Activated naive CD8-positive, alpha-beta T cell treated with anti-CD3 and anti-CD28 coated beads, Interleukin-2, amount 10 ng/mL, durations not matched to agents 7 days and 5 days (primary cell): Measurements from ENCODE around the gene TNFRSF25. TPM values are rescaled to one million over a fixed set of nuclear protein-coding genes. Genes with fewer than 3 reads are reported as not detected.

Source experiments
- ATAC-seq: fragments of 150-1000 bp; cut with Tn5 transposase; one replicate; pipeline ENCODE4 v1.10.0; 2021; ENCODE audit warnings: low read depth, moderate library complexity
- POLR2A ChIA-PET: fragments of 350-600 bp; sonication (Branson Sonifier 250); formaldehyde crosslinking; loops from one replicate; lab custom pipeline; 2021; ENCODE audit warnings: antibody characterized with exemption; lab: Charles Lee
- DNase-seq: peaks from one replicate; pipeline ENCODE4 v3.0.0; 2021
- H3K27ac Mint-ChIP-seq: one replicate; pipeline ENCODE4 v1.8.0; 2022; ENCODE audit warnings: mild to moderate bottlenecking, mixed read lengths
- H3K27me3 Mint-ChIP-seq: one replicate; pipeline ENCODE4 v1.8.0; 2022; ENCODE audit warnings: mild to moderate bottlenecking, moderate library complexity, mixed read lengths
- H3K36me3 Mint-ChIP-seq: one replicate; pipeline ENCODE4 v1.8.0; 2021; ENCODE audit warnings: mild to moderate bottlenecking, mixed read lengths
- H3K4me1 Mint-ChIP-seq: one replicate; pipeline ENCODE4 v1.8.0; 2021; ENCODE audit warnings: mixed read lengths
- H3K4me3 Mint-ChIP-seq: one replicate; pipeline ENCODE4 v1.8.0; 2022; ENCODE audit warnings: mild to moderate bottlenecking, moderate library complexity, mixed read lengths
- H3K9me3 Mint-ChIP-seq: one replicate; pipeline ENCODE4 v1.8.0; 2021; ENCODE audit warnings: mixed read lengths
- total RNA-seq, 2 experiments: library from RNA; stranded (reverse); gene quantifications; one replicate each; pipeline ENCODE4 v1.2.3, GENCODE V29; 2021

The TNFRSF25 gene
- total RNA-seq, 2 experiments from 2014 or later = 137 TPM

GRCh38 chr1:6423321-6423999, 42.5 kb downstream of the TNFRSF25 start:
- POLR2A ChIA-PET = interaction anchor here (0.5 to 1.1 kb wide), 4 partner anchors 8 to 122 kb away, joined by 3 read pairs; no protein-coding TSS in a partner anchor
- DNase-seq = peak; percentile 76
- peaks cover 56% of the 10 kb centered on the region for H3K27me3 Mint-ChIP-seq
- H3K4me3 Mint-ChIP-seq = peak overlapping the region; percentile 22
- no peaks in the 10 kb centered on the region for H3K36me3 Mint-ChIP-seq
- H3K27ac Mint-ChIP-seq = no peak overlapping the region
- H3K9me3 Mint-ChIP-seq = no peaks in the 10 kb centered on the region
- ATAC-seq = peak; percentile 67
- peaks cover 2% of the 10 kb centered on the region for H3K4me1 Mint-ChIP-seq

GRCh38 chr1:6421266-6421665, 44.7 kb downstream of the TNFRSF25 start:
- no peak overlapping the region for H3K4me3 Mint-ChIP-seq
- H3K27me3 Mint-ChIP-seq = peaks cover 66% of the 10 kb centered on the region
- no peak for ATAC-seq
- no peaks in the 10 kb centered on the region for H3K9me3 Mint-ChIP-seq
- peaks cover 2% of the 10 kb centered on the region for H3K4me1 Mint-ChIP-seq
- DNase-seq = no peak
- no peak overlapping the region for H3K27ac Mint-ChIP-seq
- H3K36me3 Mint-ChIP-seq = no peaks in the 10 kb centered on the region
- POLR2A ChIA-PET = interaction anchor here (0.6 kb wide), 1 partner anchor 161 kb away, joined by 3 read pairs; no protein-coding TSS in a partner anchor

GRCh38 chr1:6420454-6421042, 45.4 kb downstream of the TNFRSF25 start:
- no peak overlapping the region for H3K4me3 Mint-ChIP-seq
- peaks cover 68% of the 10 kb centered on the region for H3K27me3 Mint-ChIP-seq
- no peaks in the 10 kb centered on the region for H3K36me3 Mint-ChIP-seq
- ATAC-seq (no peak), DNase-seq (no peak)
- POLR2A ChIA-PET = interaction anchor here (0.6 kb wide), 1 partner anchor 161 kb away, joined by 3 read pairs; no protein-coding TSS in a partner anchor
- no peaks in the 10 kb centered on the region for H3K9me3 Mint-ChIP-seq
- peaks cover 2% of the 10 kb centered on the region for H3K4me1 Mint-ChIP-seq
- H3K27ac Mint-ChIP-seq = no peak overlapping the region

- POLR2A ChIA-PET = interaction anchor here (0.9 kb wide), 1 partner anchor 72 kb away, joined by 3 read pairs; no protein-coding TSS in a partner anchor
- Mint-ChIP-seq H3K4me1 (peaks cover 2% of the 10 kb centered on the region), H3K4me3 (peak within 1 kb of the TSS; percentile 47), H3K9me3 (no peaks in the 10 kb centered on the region), H3K36me3 (no peaks in the 10 kb centered on the region), H3K27me3 (peaks cover 73% of the 10 kb centered on the region), H3K27ac (no peak within 1 kb of the TSS)
- DNase-seq = peak; percentile 52
- peak; percentile 34 for ATAC-seq
These were observed 46.0 kb downstream of the TNFRSF25 start, which contains the start of gene HES2 for GRCh38 chr1:6419804-6420453. Gene HES2 (minus strand): TSS chr1:6419919. CDS start chr1:6419820, 99 bp downstream.

GRCh38 chr1:6419397-6419803, 46.6 kb downstream of the TNFRSF25 start:
- H3K4me3 Mint-ChIP-seq = no peak overlapping the region

GRCh38 chr1:6418668-6419396, 47.1 kb downstream of the TNFRSF25 start:
- ATAC-seq (no peak), DNase-seq (no peak)
- Mint-ChIP-seq H3K4me1 (peaks cover 8% of the 10 kb centered on the region), H3K27me3 (peaks cover 77% of the 10 kb centered on the region), H3K27ac (no peak overlapping the region), H3K36me3 (no peaks in the 10 kb centered on the region), H3K4me3 (peak overlapping the region; percentile 37), H3K9me3 (no peaks in the 10 kb centered on the region)
- POLR2A ChIA-PET = no interaction called here

More at GRCh38 chr1:6419397-6419803, 46.6 kb downstream of the TNFRSF25 start:
- Mint-ChIP-seq H3K27ac (no peak overlapping the region), H3K36me3 (no peaks in the 10 kb centered on the region), H3K27me3 (peaks cover 78% of the 10 kb centered on the region), H3K9me3 (no peaks in the 10 kb centered on the region), H3K4me1 (peaks cover 5% of the 10 kb centered on the region)
- DNase-seq (no peak), ATAC-seq (no peak)
- POLR2A ChIA-PET = interaction anchor here (0.9 kb wide), 1 partner anchor 72 kb away, joined by 3 read pairs; no protein-coding TSS in a partner anchor

- no peaks in the 10 kb centered on the region for H3K36me3 Mint-ChIP-seq
- POLR2A ChIA-PET = no interaction called here
- no peaks in the 10 kb centered on the region for H3K9me3 Mint-ChIP-seq
- H3K4me3 Mint-ChIP-seq = no peak overlapping the region
- ATAC-seq (no peak), DNase-seq (no peak)
- peaks cover 77% of the 10 kb centered on the region for H3K27me3 Mint-ChIP-seq
- peaks cover 8% of the 10 kb centered on the region for H3K4me1 Mint-ChIP-seq
- no peak overlapping the region for H3K27ac Mint-ChIP-seq
These were observed 47.9 kb downstream of the TNFRSF25 start for GRCh38 chr1:6417961-6418667.

GRCh38 chr1:6416906-6417305, 49.1 kb downstream of the TNFRSF25 start:
- Mint-ChIP-seq H3K9me3 (no peaks in the 10 kb centered on the region), H3K27ac (no peak overlapping the region), H3K4me3 (no peak overlapping the region), H3K36me3 (no peaks in the 10 kb centered on the region), H3K4me1 (peaks cover 8% of the 10 kb centered on the region), H3K27me3 (peaks cover 73% of the 10 kb centered on the region)
- ATAC-seq = no peak
- POLR2A ChIA-PET = no interaction called here
- no peak for DNase-seq

- Mint-ChIP-seq H3K9me3 (no peaks in the 10 kb centered on the region), H3K4me1 (peaks cover 8% of the 10 kb centered on the region), H3K27me3 (peaks cover 66% of the 10 kb centered on the region), H3K4me3 (no peak overlapping the region), H3K36me3 (no peaks in the 10 kb centered on the region), H3K27ac (no peak overlapping the region)
- POLR2A ChIA-PET = no interaction called here
- DNase-seq = no peak
- no peak for ATAC-seq
These were observed 49.7 kb downstream of the TNFRSF25 start for GRCh38 chr1:6416295-6416656.

- no peaks in the 10 kb centered on the region for H3K9me3 Mint-ChIP-seq
- H3K27ac Mint-ChIP-seq = no peak overlapping the region
- no peak for ATAC-seq
- peaks cover 60% of the 10 kb centered on the region for H3K27me3 Mint-ChIP-seq
- H3K4me3 Mint-ChIP-seq = peak overlapping the region; percentile 42
- DNase-seq = no peak
- POLR2A ChIA-PET = interaction anchor here (0.7 kb wide), 1 partner anchor 9 kb away, joined by 3 read pairs; no protein-coding TSS in a partner anchor
- H3K36me3 Mint-ChIP-seq = no peaks in the 10 kb centered on the region
- peaks cover 8% of the 10 kb centered on the region for H3K4me1 Mint-ChIP-seq
These were observed 50.9 kb downstream of the TNFRSF25 start for GRCh38 chr1:6414881-6415626.

- H3K4me3 Mint-ChIP-seq = peak overlapping the region; percentile 42
- no peaks in the 10 kb centered on the region for H3K9me3 Mint-ChIP-seq
- H3K36me3 Mint-ChIP-seq = no peaks in the 10 kb centered on the region
- peaks cover 57% of the 10 kb centered on the region for H3K27me3 Mint-ChIP-seq
- ATAC-seq (peak; percentile 82), DNase-seq (peak; percentile 56)
- H3K27ac Mint-ChIP-seq = no peak overlapping the region
- POLR2A ChIA-PET = no interaction called here
- H3K4me1 Mint-ChIP-seq = peaks cover 8% of the 10 kb centered on the region
These were observed 51.5 kb downstream of the TNFRSF25 start for GRCh38 chr1:6414443-6414844.

GRCh38 chr1:6412896-6413295, 53.1 kb downstream of the TNFRSF25 start:
- H3K36me3 Mint-ChIP-seq = no peaks in the 10 kb centered on the region
- H3K9me3 Mint-ChIP-seq = no peaks in the 10 kb centered on the region
- peaks cover 8% of the 10 kb centered on the region for H3K4me1 Mint-ChIP-seq
- no peak overlapping the region for H3K4me3 Mint-ChIP-seq
- H3K27ac Mint-ChIP-seq = no peak overlapping the region
- ATAC-seq (no peak), DNase-seq (no peak)
- peaks cover 55% of the 10 kb centered on the region for H3K27me3 Mint-ChIP-seq
- POLR2A ChIA-PET = interaction anchor here (0.7 kb wide), 1 partner anchor 81 kb away, joined by 3 read pairs; no protein-coding TSS in a partner anchor
